WTC11 (cell line): Measurements from ENCODE around the gene KSR2. TPM values are rescaled to one million over a fixed set of nuclear protein-coding genes. Genes with fewer than 3 reads are reported as not detected.
A peak's percentile ranks its signal among the peaks of the same experiment; 100 is the strongest.
"Not testable (repeated sequence)": the region's sequence is repeated elsewhere in the genome, so short reads cannot be mapped to it uniquely, and the experiment has no call there.

Source experiments
- ATAC-seq: fragments of 200-7000 bp; cut with Tn5 transposase; 2 replicates; pipeline ENCODE4 v1.10.0; 2021; ENCODE audit warnings: mild to moderate bottlenecking, moderate library complexity
- CTCF ChIA-PET: fragments of 300-600 bp; sonication (Branson Sonifier 250); formaldehyde crosslinking; loops from one replicate; lab custom pipeline; 2021; ENCODE audit warnings: antibody characterized with exemption; lab: Charles Lee
- POLR2A ChIA-PET: fragments of 350-600 bp; sonication (Branson Sonifier 250); formaldehyde crosslinking; loops from one replicate; lab custom pipeline; 2021; ENCODE audit warnings: antibody characterized with exemption; lab: Charles Lee
- DNase-seq: peaks from one replicate; pipeline ENCODE4 v3.0.0; 2021; ENCODE audit warnings: low spot score
- H3K27ac Mint-ChIP-seq: 2 replicates; pipeline ENCODE4 v1.8.0; 2021; ENCODE audit warnings: mixed read lengths
- H3K27me3 Mint-ChIP-seq: 2 replicates; pipeline ENCODE4 v1.8.0; 2021; ENCODE audit warnings: low read depth, mild to moderate bottlenecking, moderate library complexity, mixed read lengths
- H3K36me3 Mint-ChIP-seq: 2 replicates; pipeline ENCODE4 v1.8.0; 2021; ENCODE audit warnings: mixed read lengths
- H3K4me1 Mint-ChIP-seq: 2 replicates; pipeline ENCODE4 v1.8.0; 2022; ENCODE audit warnings: mixed read lengths
- H3K4me3 Mint-ChIP-seq: 2 replicates; pipeline ENCODE4 v1.8.0; 2021; ENCODE audit warnings: mild to moderate bottlenecking, moderate library complexity, mixed read lengths
- H3K9me3 Mint-ChIP-seq: 2 replicates; pipeline ENCODE4 v1.8.0; 2021; ENCODE audit warnings: mixed read lengths
- CTCF ChIP-seq: fragments of 200-600 bp; IDR thresholded peaks from 2 replicates; pipeline ENCODE4 v1.8.0; 2022; ENCODE audit warnings: antibody characterized with exemption
- EMX1 ChIP-seq: fragments of 250-450 bp; sonication (Bioruptor Pico); IDR thresholded peaks from 2 replicates; pipeline ENCODE4 v1.8.0; 2021; ENCODE audit warnings: mild to moderate bottlenecking
- ERG ChIP-seq: fragments of 250-450 bp; sonication (Bioruptor Pico); IDR thresholded peaks from 2 replicates; pipeline ENCODE4 v1.8.0; 2021; ENCODE audit warnings: mild to moderate bottlenecking
- GRHL2 ChIP-seq: fragments of 250-450 bp; sonication (Bioruptor Pico); IDR thresholded peaks from 2 replicates; pipeline ENCODE4 v1.8.0; 2022; ENCODE audit warnings: mild to moderate bottlenecking, moderate library complexity; ENCODE audit not compliant: insufficient replicate concordance, severe bottlenecking
- GTF2I ChIP-seq: fragments of 250-450 bp; sonication (Bioruptor Pico); conservative IDR thresholded peaks from 2 replicates; pipeline ENCODE4 v1.4.0; 2021; ENCODE audit warnings: mild to moderate bottlenecking
- HMGA2 ChIP-seq: fragments of 250-450 bp; sonication (Bioruptor Pico); IDR thresholded peaks from 2 replicates; pipeline ENCODE4 v1.4.0; 2021; ENCODE audit warnings: mild to moderate bottlenecking, moderate library complexity
- TCF7 ChIP-seq: sonication (generic); formaldehyde crosslinking; IDR thresholded peaks from 2 replicates; pipeline ENCODE4 v1.8.0; 2022; ENCODE audit warnings: mild to moderate bottlenecking, low read depth, missing genetic modification reagents, moderate library complexity
- TEAD1 ChIP-seq: sonication (generic); formaldehyde crosslinking; IDR thresholded peaks from 2 replicates; pipeline ENCODE4 v1.8.0; 2022; ENCODE audit warnings: mild to moderate bottlenecking, missing genetic modification reagents
- ZNF121 ChIP-seq: sonication (generic); formaldehyde crosslinking; IDR thresholded peaks from 2 replicates; pipeline ENCODE4 v1.8.0; 2023; ENCODE audit warnings: missing genetic modification reagents
- ZNF396 ChIP-seq: fragments of 250-450 bp; sonication (Bioruptor Pico); IDR thresholded peaks from 2 replicates; pipeline ENCODE4 v1.8.0; 2021; ENCODE audit warnings: mild to moderate bottlenecking, moderate library complexity, borderline replicate concordance
- ZNF416 ChIP-seq: fragments of 250-450 bp; sonication (Bioruptor Pico); IDR thresholded peaks from 2 replicates; pipeline ENCODE4 v1.9.0; 2021; ENCODE audit warnings: mild to moderate bottlenecking, inconsistent platforms
- total RNA-seq: library from RNA; stranded (reverse); gene quantifications from 3 replicates; pipeline ENCODE4 v1.2.3, GENCODE V29; 2021
- TF ChIP-seq, protein P1 (sequence below): sonication (generic); formaldehyde crosslinking; IDR thresholded peaks from 2 replicates; pipeline ENCODE4 v1.8.1; 2022; ENCODE audit warnings: missing genetic modification reagents, borderline replicate concordance
- TF ChIP-seq, protein P2 (sequence below): sonication (generic); formaldehyde crosslinking; IDR thresholded peaks from 2 replicates; pipeline ENCODE4 v1.8.0; 2022; ENCODE audit warnings: mild to moderate bottlenecking, missing genetic modification reagents
- TF ChIP-seq, protein P3 (sequence below): sonication (generic); formaldehyde crosslinking; IDR thresholded peaks from 2 replicates; pipeline ENCODE4 v1.8.0; 2023; ENCODE audit warnings: mild to moderate bottlenecking, missing genetic modification reagents

Gene KSR2
- total RNA-seq, 1 experiment from 2014 or later: 2.4 TPM

DNA sequence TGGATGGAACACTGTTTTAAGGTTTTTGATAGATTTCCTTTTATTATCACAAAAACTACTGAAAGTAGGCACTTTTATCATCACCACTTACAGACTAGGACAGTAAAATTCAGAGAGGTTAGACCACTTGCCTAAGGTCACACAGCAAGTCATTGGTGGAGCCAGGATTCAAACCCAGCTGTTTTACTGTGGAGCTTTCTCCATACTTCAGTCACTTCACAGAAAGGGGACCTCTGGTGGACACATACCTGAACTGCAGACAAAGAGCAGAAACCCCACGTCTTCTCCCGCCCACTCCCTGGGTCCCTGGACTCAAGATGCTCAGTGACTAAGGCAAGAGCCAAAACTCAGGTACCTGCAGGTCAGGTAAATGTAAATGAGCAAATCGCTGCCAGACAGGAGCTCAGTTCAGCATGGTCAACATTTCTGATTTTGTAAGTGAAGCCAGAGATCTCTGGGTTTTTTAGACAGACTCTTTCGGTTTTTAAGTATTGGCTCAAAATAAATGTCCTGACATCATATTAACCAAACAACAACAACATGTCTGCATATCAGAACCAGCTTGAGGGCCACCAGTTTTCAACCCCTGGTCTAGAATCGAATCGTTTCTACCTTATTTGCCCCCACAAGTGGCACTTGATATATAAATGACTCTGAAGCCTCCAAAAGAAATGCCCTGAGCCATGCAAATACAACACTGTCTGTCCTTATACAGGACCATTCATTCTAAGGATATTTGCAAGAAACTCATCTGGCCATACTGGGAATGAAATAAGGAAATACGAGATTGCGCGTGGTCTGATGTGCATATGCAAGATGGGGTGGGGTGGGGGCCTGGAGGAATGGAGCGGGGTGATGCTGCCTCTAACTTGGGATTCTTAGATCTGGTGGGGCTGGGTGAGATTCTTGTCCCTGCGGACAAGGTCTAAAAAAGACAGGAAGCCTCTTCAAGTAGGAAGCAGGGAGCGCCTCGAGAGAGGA, 110.9 kb downstream of the KSR2 start (continued):
- TF ChIP-seq, protein P1, sequence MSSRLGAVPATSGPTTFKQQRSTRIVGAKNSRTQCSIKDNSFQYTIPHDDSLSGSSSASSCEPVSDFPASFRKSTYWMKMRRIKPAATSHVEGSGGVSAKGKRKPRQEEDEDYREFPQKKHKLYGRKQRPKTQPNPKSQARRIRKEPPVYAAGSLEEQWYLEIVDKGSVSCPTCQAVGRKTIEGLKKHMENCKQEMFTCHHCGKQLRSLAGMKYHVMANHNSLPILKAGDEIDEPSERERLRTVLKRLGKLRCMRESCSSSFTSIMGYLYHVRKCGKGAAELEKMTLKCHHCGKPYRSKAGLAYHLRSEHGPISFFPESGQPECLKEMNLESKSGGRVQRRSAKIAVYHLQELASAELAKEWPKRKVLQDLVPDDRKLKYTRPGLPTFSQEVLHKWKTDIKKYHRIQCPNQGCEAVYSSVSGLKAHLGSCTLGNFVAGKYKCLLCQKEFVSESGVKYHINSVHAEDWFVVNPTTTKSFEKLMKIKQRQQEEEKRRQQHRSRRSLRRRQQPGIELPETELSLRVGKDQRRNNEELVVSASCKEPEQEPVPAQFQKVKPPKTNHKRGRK: no peak
- TF ChIP-seq GRHL2 (CRISPR knock-in tag) (no peak), TCF7 (no peak), CTCF (peak; percentile 80), ZNF416 (CRISPR knock-in tag) (no peak), EMX1 (CRISPR knock-in tag) (no peak), TEAD1 (CRISPR knock-in tag) (no peak), HMGA2 (CRISPR knock-in tag) (no peak), ZNF121 (CRISPR knock-in tag) (no peak), ERG (0 out of 2 replicates have a peak, but pooled peaks have one; percentile 36), GTF2I (peak; percentile 78), ZNF396 (CRISPR knock-in tag) (0 out of 2 replicates have a peak, but pooled peaks have one; percentile 54)
- TF ChIP-seq, protein P2, sequence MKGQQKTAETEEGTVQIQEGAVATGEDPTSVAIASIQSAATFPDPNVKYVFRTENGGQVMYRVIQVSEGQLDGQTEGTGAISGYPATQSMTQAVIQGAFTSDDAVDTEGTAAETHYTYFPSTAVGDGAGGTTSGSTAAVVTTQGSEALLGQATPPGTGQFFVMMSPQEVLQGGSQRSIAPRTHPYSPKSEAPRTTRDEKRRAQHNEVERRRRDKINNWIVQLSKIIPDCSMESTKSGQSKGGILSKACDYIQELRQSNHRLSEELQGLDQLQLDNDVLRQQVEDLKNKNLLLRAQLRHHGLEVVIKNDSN (CRISPR knock-in tag): no peak
- TF ChIP-seq, protein P3, sequence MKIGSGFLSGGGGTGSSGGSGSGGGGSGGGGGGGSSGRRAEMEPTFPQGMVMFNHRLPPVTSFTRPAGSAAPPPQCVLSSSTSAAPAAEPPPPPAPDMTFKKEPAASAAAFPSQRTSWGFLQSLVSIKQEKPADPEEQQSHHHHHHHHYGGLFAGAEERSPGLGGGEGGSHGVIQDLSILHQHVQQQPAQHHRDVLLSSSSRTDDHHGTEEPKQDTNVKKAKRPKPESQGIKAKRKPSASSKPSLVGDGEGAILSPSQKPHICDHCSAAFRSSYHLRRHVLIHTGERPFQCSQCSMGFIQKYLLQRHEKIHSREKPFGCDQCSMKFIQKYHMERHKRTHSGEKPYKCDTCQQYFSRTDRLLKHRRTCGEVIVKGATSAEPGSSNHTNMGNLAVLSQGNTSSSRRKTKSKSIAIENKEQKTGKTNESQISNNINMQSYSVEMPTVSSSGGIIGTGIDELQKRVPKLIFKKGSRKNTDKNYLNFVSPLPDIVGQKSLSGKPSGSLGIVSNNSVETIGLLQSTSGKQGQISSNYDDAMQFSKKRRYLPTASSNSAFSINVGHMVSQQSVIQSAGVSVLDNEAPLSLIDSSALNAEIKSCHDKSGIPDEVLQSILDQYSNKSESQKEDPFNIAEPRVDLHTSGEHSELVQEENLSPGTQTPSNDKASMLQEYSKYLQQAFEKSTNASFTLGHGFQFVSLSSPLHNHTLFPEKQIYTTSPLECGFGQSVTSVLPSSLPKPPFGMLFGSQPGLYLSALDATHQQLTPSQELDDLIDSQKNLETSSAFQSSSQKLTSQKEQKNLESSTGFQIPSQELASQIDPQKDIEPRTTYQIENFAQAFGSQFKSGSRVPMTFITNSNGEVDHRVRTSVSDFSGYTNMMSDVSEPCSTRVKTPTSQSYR (CRISPR knock-in tag): no peak

GRCh38 chr12:117857139-117857538, 111.7 kb downstream of the KSR2 start:
- POLR2A ChIA-PET: interaction anchor here (1.0 kb wide), 1 partner anchor 18 kb away, joined by 3 read pairs; no protein-coding TSS in a partner anchor
- not testable (repeated sequence) for H3K4me1 Mint-ChIP-seq

More at GRCh38 chr12:117857139-117857538, 111.7 kb downstream of the KSR2 start:
- H3K27ac Mint-ChIP-seq, H3K9me3 Mint-ChIP-seq, H3K36me3 Mint-ChIP-seq, H3K27me3 Mint-ChIP-seq, H3K4me3 Mint-ChIP-seq, DNase-seq, ATAC-seq: not testable (repeated sequence)
- TF ChIP-seq ZNF121 (CRISPR knock-in tag): peak; percentile 67; the same call in 1 of the 2 replicates
- CTCF ChIA-PET: interaction anchor here (0.6 to 2.9 kb wide), 73 partner anchors 8 to 719 kb away, joined by 3 to 26 read pairs (median 4); partner anchors contain the start of gene RFC5
